Activated naive CD4-positive, alpha-beta T cell treated with anti-CD3 and anti-CD28 coated beads, Interleukin-2, amount 50 U/mL, for 72 hours (primary cell): ENCODE data around the gene C10orf67. TPM values are rescaled to one million over a fixed set of nuclear protein-coding genes. Genes with fewer than 3 reads are reported as not detected.
"Not testable (repeated sequence)": the region's sequence is repeated elsewhere in the genome, so short reads cannot be mapped to it uniquely, and the experiment has no call there.

Source experiments
- ATAC-seq, 2 donors: fragments of 150-1000 bp; cut with Tn5 transposase; 2 replicates each; pipeline ENCODE4 v1.10.0; 2021; ENCODE audit warnings: mild to moderate bottlenecking in 2 of 2, moderate library complexity in 2 of 2
- DNase-seq, 2 donors: peaks; one replicate each; pipeline ENCODE4 v3.0.0; 2021 to 2022; ENCODE audit warnings: low spot score in 2 of 2
- H3K27ac Mint-ChIP-seq, 2 donors: one replicate each; pipeline ENCODE4 v1.8.0; 2022; ENCODE audit warnings: mild to moderate bottlenecking in 2 of 2, mixed read lengths in 2 of 2
- H3K36me3 Mint-ChIP-seq, 2 donors: one replicate each; pipeline ENCODE4 v1.8.0; 2022; ENCODE audit warnings: mixed read lengths in 2 of 2
- H3K9me3 Mint-ChIP-seq, 2 donors: one replicate each; pipeline ENCODE4 v1.8.0; 2022; ENCODE audit warnings: mixed read lengths in 2 of 2
- total RNA-seq, 2 donors: library from RNA; stranded (reverse); gene quantifications; one replicate each; pipeline ENCODE4 v1.2.3, GENCODE V29; 2022

Gene C10orf67
- total RNA-seq, 2 donors from 2014 or later: 0.23 to 1.5 TPM

GRCh38 chr10:23270531-23270930 lies 74.1 kb downstream of the C10orf67 start:
- no peak for ATAC-seq
- Mint-ChIP-seq H3K9me3 (peaks cover 3 to 9% of the 10 kb centered on the region in 2 donors), H3K27ac (no peak overlapping the region), H3K36me3 (peaks cover 8 to 11% of the 10 kb centered on the region in 2 donors)
- no peak for DNase-seq

- Mint-ChIP-seq H3K27ac (no peak overlapping the region), H3K36me3 (no peaks in the 10 kb centered on the region), H3K9me3 (no peaks in the 10 kb centered on the region)
- DNase-seq (no peak), ATAC-seq (no peak)
Measured at GRCh38 chr10:23263441-23264164, 81.0 kb downstream of the C10orf67 start.

- ATAC-seq: no peak
- no peak overlapping the region for H3K27ac Mint-ChIP-seq
- no peaks in the 10 kb centered on the region for H3K36me3 Mint-ChIP-seq
- H3K9me3 Mint-ChIP-seq: no peaks in the 10 kb centered on the region
- no peak for DNase-seq
Measured at GRCh38 chr10:23262928-23263327, 81.7 kb downstream of the C10orf67 start.

GRCh38 chr10:23258516-23258915 lies 86.1 kb downstream of the C10orf67 start:
- H3K36me3 Mint-ChIP-seq: no peaks in the 10 kb centered on the region
- DNase-seq (no peak), ATAC-seq (no peak)
- H3K27ac Mint-ChIP-seq: no peak overlapping the region
- no peaks in the 10 kb centered on the region for H3K9me3 Mint-ChIP-seq

GRCh38 chr10:23253780-23254179 lies 90.8 kb downstream of the C10orf67 start:
- peaks cover 0 to 4% of the 10 kb centered on the region in 2 donors for H3K9me3 Mint-ChIP-seq
- ATAC-seq (no peak), DNase-seq (no peak)
- peaks cover 5 to 6% of the 10 kb centered on the region in 2 donors for H3K36me3 Mint-ChIP-seq
- H3K27ac Mint-ChIP-seq: no peak overlapping the region

- not testable (repeated sequence) for DNase-seq, H3K9me3 Mint-ChIP-seq, H3K27ac Mint-ChIP-seq, ATAC-seq, H3K36me3 Mint-ChIP-seq
Measured at GRCh38 chr10:23252859-23253258, 91.7 kb downstream of the C10orf67 start.

- H3K27ac Mint-ChIP-seq, H3K36me3 Mint-ChIP-seq, ATAC-seq, DNase-seq: not testable (repeated sequence)
- peaks cover 12 to 14% of the 10 kb centered on the region in 2 donors for H3K9me3 Mint-ChIP-seq
Measured at GRCh38 chr10:23241779-23242178, 102.8 kb downstream of the C10orf67 start.

- Mint-ChIP-seq H3K27ac (no peak overlapping the region), H3K9me3 (peaks cover 9 to 15% of the 10 kb centered on the region in 2 donors), H3K36me3 (peaks cover 0 to 6% of the 10 kb centered on the region in 2 donors)
- no peak for ATAC-seq
- DNase-seq: no peak
Measured at GRCh38 chr10:23238015-23238414, 106.6 kb downstream of the C10orf67 start.

- Mint-ChIP-seq H3K27ac (no peak overlapping the region), H3K9me3 (peaks cover 0 to 6% of the 10 kb centered on the region in 2 donors), H3K36me3 (no peaks in the 10 kb centered on the region)
- ATAC-seq (no peak), DNase-seq (no peak)
Measured at GRCh38 chr10:23230582-23230981, 114.0 kb downstream of the C10orf67 start.

- no peaks in the 10 kb centered on the region for H3K9me3 Mint-ChIP-seq
- H3K36me3 Mint-ChIP-seq: no peaks in the 10 kb centered on the region
- no peak overlapping the region for H3K27ac Mint-ChIP-seq
- ATAC-seq: no peak
- DNase-seq: no peak
Measured at GRCh38 chr10:23217471-23217870, 127.1 kb downstream of the C10orf67 start.

- ATAC-seq: no peak
- no peaks in the 10 kb centered on the region for H3K9me3 Mint-ChIP-seq
Measured at GRCh38 chr10:23205972-23206642, 138.5 kb downstream of the C10orf67 start.

GRCh38 chr10:23204773-23205172 lies 139.8 kb downstream of the C10orf67 start:
- Mint-ChIP-seq H3K9me3 (no peaks in the 10 kb centered on the region), H3K36me3 (no peaks in the 10 kb centered on the region), H3K27ac (no peak overlapping the region)
- DNase-seq (no peak), ATAC-seq (no peak)

More at GRCh38 chr10:23205972-23206642, 138.5 kb downstream of the C10orf67 start:
- DNase-seq: no peak
- no peak overlapping the region for H3K27ac Mint-ChIP-seq
- no peaks in the 10 kb centered on the region for H3K36me3 Mint-ChIP-seq

GRCh38 chr10:23203369-23204325 lies 140.9 kb downstream of the C10orf67 start:
- H3K27ac Mint-ChIP-seq: no peak overlapping the region
- H3K9me3 Mint-ChIP-seq: no peaks in the 10 kb centered on the region
- ATAC-seq (no peak), DNase-seq (no peak)
- no peaks in the 10 kb centered on the region for H3K36me3 Mint-ChIP-seq

- Mint-ChIP-seq H3K9me3 (no peaks in the 10 kb centered on the region), H3K36me3 (no peaks in the 10 kb centered on the region), H3K27ac (no peak overlapping the region)
- no peak for DNase-seq
- no peak for ATAC-seq
Measured at GRCh38 chr10:23202779-23203178, 141.8 kb downstream of the C10orf67 start.

- H3K36me3 Mint-ChIP-seq: no peaks in the 10 kb centered on the region
- H3K27ac Mint-ChIP-seq: no peak overlapping the region
- DNase-seq: no peak
- no peak for ATAC-seq
- H3K9me3 Mint-ChIP-seq: no peaks in the 10 kb centered on the region
Measured at GRCh38 chr10:23201837-23202236, 142.8 kb downstream of the C10orf67 start.

- Mint-ChIP-seq H3K36me3 (no peaks in the 10 kb centered on the region), H3K27ac (no peak overlapping the region), H3K9me3 (no peaks in the 10 kb centered on the region)
- ATAC-seq (no peak), DNase-seq (no peak)
Measured at GRCh38 chr10:23200997-23201652, 143.5 kb downstream of the C10orf67 start.
